T follicular helper cell (primary cell): ENCODE results near the gene AGAP3.

Experiments used
- DNase-seq: peaks from one replicate; pipeline ENCODE4 v3.0.0-alpha.2; 2020; ENCODE audit warnings: low read depth

Gene AGAP3

DNA sequence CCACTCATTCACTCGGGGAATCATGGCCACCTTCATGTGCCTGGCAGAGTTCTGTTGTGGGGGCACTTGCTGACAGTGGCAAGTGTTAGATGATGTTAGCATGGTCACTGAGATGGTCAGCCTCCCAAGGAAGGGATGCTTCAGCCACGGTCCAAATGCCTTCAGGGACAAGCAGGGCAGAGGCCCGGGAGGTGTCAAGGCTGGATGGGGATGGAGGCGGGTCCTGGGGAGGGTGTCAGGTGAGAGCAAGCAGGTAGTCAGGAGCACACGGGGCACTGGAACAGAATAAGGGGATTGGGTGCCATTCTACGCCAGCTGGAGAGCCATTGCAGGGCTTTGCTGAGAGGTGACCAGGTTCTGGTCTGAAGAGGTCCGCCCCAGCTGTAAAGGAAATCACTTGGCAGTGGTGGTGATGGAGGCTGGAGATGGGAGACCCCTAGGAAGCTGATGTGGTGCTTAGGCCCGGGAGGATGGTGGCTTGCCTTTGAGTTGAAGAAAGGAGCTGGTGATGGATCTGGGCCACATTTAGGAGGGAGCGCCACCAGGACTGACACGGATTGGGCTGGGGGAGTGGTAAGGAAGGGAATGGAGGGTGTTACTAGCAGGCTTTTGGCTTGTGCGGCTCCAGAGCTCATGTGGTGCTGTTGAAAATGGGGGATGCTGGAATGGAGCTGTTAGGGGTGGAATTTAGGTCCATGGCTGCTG, 24.1 kb downstream of the AGAP3 start:
- no peak for DNase-seq

GRCh38 chr7:151110941-151111645, 24.8 kb downstream of the AGAP3 start:
- peak; percentile 69 for DNase-seq

GRCh38 chr7:151113344-151114150, 27.3 kb downstream of the AGAP3 start:
- DNase-seq: no peak

- no peak for DNase-seq
These were observed 28.1 kb downstream of the AGAP3 start for GRCh38 chr7:151114151-151115090.

DNA sequence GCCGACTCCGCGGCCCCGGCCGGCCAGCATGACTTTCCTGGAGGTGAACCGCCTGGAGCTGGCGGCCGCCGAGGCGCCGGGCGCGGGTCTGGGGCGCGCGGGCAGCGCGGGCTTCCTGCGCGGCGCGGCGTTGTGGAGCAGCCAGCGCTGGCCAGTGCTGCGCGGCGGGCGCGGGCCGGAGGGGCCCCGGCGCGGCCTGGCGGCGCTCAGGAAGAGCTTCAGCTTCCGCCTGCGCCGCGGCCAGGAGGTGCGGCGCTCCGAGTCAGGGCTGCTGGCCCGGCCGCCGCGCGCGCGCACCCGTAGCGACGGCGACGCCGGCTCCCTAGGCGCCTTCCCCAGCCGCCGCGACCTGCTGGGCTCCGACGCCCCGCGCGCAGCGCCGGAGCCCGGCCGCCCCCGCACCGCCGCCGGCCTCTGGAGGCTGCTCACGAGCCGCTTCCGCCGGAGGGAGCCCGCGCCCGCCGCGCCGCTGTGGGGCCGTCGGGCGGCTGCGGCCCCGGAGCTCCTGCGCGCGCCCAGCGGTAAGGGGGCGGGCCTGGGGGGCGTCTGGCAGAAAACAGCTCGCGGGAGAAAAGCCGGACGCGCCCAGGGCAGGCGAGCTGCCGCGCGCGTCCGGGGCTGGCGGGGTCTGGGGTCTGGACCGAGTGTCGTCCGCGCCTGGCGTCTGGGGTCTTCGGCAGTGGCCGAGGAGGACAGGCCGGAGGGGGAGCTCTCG, 29.0 kb downstream of the AGAP3 start:
- DNase-seq: no peak

- no peak for DNase-seq
These were observed 29.7 kb downstream of the AGAP3 start for GRCh38 chr7:151115836-151116418.

DNA sequence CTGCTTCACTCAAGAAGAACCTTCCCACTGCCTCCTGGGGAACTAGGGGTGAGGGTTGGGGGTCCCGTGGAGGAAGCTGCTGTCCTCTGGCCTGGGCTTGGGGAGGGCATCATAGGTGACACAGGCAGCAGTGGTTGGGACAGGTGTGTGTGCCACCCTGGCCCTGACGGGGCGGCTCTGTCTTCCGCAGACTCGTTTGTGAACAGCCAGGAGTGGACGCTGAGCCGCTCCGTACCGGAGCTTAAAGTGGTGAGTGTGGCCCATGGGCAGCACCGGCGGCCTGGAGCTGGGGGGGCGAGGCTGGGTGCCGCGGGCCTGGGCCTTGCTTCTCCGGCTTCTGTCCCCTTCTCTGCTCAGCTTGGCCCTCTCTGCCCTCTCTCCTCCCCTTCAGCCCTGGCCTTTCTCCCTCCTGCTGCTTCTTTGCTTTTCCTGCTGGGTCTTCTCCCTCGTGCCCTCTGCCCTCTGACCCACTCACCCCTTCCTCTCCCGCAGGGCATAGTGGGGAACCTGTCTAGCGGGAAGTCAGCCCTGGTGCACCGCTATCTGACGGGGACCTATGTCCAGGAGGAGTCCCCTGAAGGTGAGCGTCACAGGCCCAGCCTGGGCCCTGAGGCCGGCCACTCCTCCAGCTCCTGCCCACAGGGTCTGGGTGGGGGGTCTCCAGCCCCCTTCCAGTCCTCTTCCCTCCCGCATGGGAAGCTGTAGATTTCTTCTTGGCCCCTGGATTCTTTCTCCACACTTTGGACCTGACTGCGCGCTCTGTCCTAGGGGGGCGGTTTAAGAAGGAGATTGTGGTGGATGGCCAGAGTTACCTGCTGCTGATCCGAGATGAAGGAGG, 30.5 kb downstream of the AGAP3 start:
- DNase-seq: no peak

- peak; percentile 40 for DNase-seq
These were observed 31.3 kb downstream of the AGAP3 start for GRCh38 chr7:151117565-151117964.

GRCh38 chr7:151118108-151119054, 32.1 kb downstream of the AGAP3 start:
- no peak for DNase-seq

DNA sequence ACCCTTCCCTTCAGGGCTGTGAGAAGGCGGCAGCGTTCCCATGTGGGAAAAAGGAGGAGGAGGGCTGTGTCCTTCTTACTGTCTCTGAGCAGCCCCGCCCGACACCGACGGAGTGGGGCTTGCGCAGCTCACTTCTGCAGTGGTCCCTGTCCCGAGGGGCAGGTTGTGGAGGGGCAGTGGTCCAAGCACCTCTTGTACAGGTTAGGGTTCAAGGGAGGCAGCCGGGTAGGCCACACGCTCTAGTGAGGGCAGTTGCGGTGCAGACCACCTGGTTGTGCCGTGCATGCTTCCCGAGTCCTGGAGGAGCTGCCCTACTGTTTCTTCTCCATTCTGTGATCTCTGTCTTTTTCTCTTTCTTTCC, 32.8 kb downstream of the AGAP3 start:
- no peak for DNase-seq

DNA sequence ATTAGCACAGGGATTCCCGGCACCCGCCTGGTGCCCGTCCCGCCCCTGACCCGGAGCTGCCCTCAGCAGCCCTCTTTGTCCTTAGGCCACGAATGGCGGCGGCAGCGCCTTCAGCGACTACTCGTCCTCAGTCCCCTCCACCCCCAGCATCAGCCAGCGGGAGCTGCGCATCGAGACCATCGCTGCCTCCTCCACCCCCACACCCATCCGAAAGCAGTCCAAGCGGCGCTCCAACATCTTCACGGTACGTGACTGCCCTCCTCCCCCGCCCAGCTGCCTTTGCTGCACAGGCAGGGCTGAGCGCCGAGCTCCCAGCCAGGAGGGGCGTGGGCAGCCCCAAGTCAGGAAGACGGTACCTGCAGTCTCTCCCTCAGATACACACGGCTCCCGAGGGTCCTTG, 33.6 kb downstream of the AGAP3 start:
- no peak for DNase-seq

DNA sequence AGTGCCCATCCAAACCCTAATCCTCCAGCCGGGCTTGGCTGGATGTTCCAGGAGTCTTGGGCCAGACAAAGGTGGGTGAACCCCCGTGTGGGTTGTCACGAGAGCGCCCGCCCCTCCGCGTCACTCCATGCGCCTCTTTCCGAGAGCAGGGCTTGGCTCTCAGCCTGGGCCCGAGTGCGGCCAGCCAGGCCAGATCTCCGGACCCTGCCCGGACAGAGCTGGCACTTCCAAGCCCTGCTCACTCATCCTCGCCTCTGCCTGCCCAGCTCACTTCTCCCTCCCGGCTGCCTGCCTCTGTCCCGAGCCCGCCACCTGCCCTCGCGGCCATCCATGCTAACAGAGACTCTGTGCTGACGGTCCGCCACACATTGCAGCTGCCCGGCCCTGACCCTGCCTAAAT, 34.6 kb downstream of the AGAP3 start:
- no peak for DNase-seq

- DNase-seq: no peak
These were observed 35.3 kb downstream of the AGAP3 start for GRCh38 chr7:151121380-151122170.

DNA sequence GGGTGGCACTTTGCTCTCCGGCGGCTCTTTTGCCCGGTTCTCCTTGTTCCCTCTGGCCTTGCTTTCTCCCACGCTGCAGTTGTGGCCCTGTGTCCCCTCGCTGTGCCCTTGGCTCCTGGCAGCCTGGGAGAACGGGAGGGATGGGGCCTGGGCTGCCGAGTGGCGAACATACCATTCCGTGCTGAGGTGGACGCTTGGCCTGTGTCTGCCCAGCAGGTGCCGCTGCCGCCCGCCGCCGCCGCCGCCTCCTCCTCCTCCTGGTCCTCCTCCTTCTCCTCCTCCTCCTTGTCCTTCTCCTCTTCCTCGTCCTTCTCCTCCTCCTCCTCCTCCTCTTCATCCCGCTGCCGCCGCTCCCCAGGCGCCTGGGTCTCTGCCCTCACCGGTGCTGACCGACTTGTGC, 36.0 kb downstream of the AGAP3 start:
- DNase-seq: no peak

- DNase-seq: no peak
These were observed 36.5 kb downstream of the AGAP3 start for GRCh38 chr7:151122796-151123157.

- no peak for DNase-seq
These were observed 37.0 kb downstream of the AGAP3 start for GRCh38 chr7:151123158-151123821.

DNA sequence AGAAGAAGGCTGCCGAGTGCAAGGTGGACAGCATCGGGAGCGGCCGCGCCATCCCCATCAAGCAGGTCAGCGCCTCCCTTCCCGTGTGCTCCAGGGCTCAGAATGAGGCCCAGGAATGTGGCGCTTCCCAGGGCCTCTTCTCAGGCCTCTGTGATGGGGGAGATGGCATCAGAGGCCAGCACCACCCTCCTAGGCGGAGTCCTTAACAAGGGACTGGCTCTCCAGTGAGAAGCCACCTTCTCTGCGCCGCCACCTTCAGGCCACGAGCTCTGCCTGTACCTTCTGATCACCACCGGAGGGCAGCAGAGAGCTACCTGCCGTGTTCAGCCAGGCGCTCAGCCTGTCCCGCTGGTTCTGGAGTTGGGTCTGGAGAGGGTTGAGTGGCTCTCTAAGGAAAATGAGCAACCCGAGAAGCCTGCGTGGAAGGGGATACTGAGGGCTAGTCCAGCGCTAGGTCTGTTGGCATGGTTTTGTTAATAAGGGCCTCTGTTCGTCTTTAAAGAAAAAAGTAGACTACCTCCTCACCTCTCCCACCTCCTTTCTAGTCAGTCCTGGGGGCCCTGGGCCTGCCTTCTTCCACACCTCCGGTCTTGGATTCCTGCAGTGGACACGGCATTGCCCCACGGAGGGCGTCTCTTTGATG, 37.7 kb downstream of the AGAP3 start:
- DNase-seq: peak; percentile 77
